ENCODE data around the gene JAML. TPM values are rescaled to one million over a fixed set of nuclear protein-coding genes. Genes with fewer than 3 reads are reported as not detected.
"Not testable (repeated sequence)": the region's sequence is repeated elsewhere in the genome, so short reads cannot be mapped to it uniquely, and the experiment has no call there.

JAML gene
- total and polyA plus RNA-seq, 2 of the 13 experiments (the other 11 are each of a cell fraction or from before 2014, with no cell fraction given): 2.0 to 3.3 TPM

DNA sequence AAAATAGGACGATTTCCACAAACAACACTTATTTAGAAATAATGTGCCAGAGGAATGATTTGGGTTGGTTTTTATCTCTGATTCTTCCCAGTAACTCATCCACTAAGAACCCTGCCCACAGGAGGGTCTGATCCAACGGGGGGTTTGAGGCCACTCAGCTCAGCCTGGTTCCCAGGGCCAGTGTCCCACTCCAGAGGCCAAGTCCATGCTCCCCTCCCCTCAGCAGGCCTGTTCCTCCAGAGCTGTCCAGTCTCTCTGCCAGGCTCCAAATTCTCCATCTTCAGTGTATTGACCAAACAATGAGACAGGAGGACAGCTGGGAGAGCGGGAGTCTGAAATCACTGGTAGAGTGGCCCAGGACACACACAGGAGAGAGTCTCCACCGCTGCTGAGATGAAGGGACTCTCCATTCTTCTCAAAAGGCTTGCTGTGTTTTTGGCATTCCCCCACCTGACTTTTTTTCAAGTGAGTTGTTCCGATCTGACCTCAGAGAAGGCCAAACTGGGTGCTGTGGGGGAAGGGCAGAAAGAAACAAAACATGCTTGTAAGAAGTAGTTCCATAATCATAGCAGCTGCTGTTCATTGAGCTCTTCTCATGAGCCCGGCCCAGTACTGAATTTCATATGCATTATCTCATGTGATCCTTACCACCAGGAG is 30.8 kb downstream of the JAML start (continued):
- TF ChIP-seq NR2F6 (IDR thresholded peaks at IDR 0.05) (no peak), NR2F6 (CRISPR knock-in tag; IDR thresholded peaks at IDR 0.05) (0 out of 2 replicates have a peak, but pooled peaks have one; percentile 13), NFKBIZ (CRISPR knock-in tag; IDR thresholded peaks at IDR 0.05) (no peak), ATF7-NPFF (CRISPR knock-in tag; IDR thresholded peaks at IDR 0.05; ENCODE audit: low read depth) (no peak), U2AF2 (IDR thresholded peaks at IDR 0.05; ENCODE audit: low read depth, low read length) (no peak), ZNF878 (CRISPR knock-in tag; IDR thresholded peaks at IDR 0.05) (no peak), ZSCAN25 (CRISPR knock-in tag; IDR thresholded peaks at IDR 0.05) (no peak)
- TF ChIP-seq, protein P1, sequence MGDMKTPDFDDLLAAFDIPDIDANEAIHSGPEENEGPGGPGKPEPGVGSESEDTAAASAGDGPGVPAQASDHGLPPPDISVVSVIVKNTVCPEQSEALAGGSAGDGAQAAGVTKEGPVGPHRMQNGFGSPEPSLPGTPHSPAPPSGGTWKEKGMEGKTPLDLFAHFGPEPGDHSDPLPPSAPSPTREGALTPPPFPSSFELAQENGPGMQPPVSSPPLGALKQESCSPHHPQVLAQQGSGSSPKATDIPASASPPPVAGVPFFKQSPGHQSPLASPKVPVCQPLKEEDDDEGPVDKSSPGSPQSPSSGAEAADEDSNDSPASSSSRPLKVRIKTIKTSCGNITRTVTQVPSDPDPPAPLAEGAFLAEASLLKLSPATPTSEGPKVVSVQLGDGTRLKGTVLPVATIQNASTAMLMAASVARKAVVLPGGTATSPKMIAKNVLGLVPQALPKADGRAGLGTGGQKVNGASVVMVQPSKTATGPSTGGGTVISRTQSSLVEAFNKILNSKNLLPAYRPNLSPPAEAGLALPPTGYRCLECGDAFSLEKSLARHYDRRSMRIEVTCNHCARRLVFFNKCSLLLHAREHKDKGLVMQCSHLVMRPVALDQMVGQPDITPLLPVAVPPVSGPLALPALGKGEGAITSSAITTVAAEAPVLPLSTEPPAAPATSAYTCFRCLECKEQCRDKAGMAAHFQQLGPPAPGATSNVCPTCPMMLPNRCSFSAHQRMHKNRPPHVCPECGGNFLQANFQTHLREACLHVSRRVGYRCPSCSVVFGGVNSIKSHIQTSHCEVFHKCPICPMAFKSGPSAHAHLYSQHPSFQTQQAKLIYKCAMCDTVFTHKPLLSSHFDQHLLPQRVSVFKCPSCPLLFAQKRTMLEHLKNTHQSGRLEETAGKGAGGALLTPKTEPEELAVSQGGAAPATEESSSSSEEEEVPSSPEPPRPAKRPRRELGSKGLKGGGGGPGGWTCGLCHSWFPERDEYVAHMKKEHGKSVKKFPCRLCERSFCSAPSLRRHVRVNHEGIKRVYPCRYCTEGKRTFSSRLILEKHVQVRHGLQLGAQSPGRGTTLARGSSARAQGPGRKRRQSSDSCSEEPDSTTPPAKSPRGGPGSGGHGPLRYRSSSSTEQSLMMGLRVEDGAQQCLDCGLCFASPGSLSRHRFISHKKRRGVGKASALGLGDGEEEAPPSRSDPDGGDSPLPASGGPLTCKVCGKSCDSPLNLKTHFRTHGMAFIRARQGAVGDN (CRISPR knock-in tag; IDR thresholded peaks at IDR 0.05): peak; percentile 42
- TF ChIP-seq, protein P2, sequence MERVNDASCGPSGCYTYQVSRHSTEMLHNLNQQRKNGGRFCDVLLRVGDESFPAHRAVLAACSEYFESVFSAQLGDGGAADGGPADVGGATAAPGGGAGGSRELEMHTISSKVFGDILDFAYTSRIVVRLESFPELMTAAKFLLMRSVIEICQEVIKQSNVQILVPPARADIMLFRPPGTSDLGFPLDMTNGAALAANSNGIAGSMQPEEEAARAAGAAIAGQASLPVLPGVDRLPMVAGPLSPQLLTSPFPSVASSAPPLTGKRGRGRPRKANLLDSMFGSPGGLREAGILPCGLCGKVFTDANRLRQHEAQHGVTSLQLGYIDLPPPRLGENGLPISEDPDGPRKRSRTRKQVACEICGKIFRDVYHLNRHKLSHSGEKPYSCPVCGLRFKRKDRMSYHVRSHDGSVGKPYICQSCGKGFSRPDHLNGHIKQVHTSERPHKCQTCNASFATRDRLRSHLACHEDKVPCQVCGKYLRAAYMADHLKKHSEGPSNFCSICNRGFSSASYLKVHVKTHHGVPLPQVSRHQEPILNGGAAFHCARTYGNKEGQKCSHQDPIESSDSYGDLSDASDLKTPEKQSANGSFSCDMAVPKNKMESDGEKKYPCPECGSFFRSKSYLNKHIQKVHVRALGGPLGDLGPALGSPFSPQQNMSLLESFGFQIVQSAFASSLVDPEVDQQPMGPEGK (CRISPR knock-in tag; IDR thresholded peaks at IDR 0.05): peak; percentile 16; the same call in 1 of the 2 replicates

DNA sequence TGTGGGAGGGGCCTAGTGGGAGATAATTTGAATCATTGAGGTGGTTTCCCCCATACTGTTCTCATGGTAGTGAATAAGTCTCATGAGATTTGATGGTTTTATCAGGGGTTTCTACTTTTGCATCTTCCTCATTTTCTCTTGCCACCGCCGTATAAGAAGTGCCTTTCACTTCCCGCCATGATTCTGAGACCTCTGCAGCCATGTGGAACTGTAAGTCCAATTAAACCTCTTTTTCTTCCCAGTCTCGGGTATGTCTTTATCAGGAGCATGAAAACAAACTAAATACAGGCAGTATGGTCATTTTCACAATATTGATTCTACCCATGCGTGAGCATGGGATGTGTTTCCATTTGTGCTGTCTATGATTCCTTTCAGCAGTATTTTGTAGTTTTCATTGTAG is 32.0 kb downstream of the JAML start:
- POLR2A ChIA-PET; ATAC-seq; H3K9me3 ChIP-seq (ENCODE audit: low read length); DNase-seq (ENCODE audit: low spot score); H3K27ac ChIP-seq (ENCODE audit: extremely low read length, insufficient read depth, low read length); CTCF ChIA-PET (ENCODE audit: low intra/inter-chr PET ratio, low total read pairs); H3K27me3 ChIP-seq (ENCODE audit: control insufficient read depth in 1 of 2, insufficient read depth in 2 of 2, low read length in 2 of 2); H2AFZ ChIP-seq (ENCODE audit: low read length); H3K36me3 ChIP-seq (replicated peaks in 1 of 2; ENCODE audit: control insufficient read depth in 1 of 2, insufficient read depth in 2 of 2, low read length in 2 of 2); H3K79me2 ChIP-seq (ENCODE audit: insufficient read depth, low read length); H3K4me2 ChIP-seq (ENCODE audit: low read depth, low read length); FAIRE-seq; H3K9ac ChIP-seq (ENCODE audit: insufficient read depth, low read depth, low read length); BruUV-seq (replicated peaks); intact Hi-C loops (cut with micrococcal nuclease; ENCODE audit: unreplicated experiment); H3K4me3 ChIP-seq (replicated peaks in 1 of 3; ENCODE audit: insufficient read depth in 1 of 3, low read depth in 2 of 3, low read length in 3 of 3); H4K20me1 ChIP-seq (ENCODE audit: insufficient read depth, low read length): not testable (repeated sequence)
- H3K4me1 ChIP-seq (ENCODE audit: insufficient read depth, low read length): peaks cover 58% of the 10 kb centered on the region
- in situ Hi-C loops (cut with HindIII; ENCODE audit: extremely low pct_ligation_motif_present, low pct_unique_long_range_greater_than_20kb): loop anchor here (10.0 kb wide), 1 partner anchor 162 kb away; the partner anchor contains the start of gene UBE4A
- 95% methylated on average over 5 of the region's 5 CpGs for WGBS (ENCODE audit: low lambda C conversion rate)
